Esophagus squamous epithelium (tissue), 4 donors: ENCODE measurements around the gene C17orf50.
A peak's percentile ranks its signal among the peaks of the same experiment; 100 is the strongest.

ENCODE experiments used
- CTCF ChIP-seq, 6 experiments: fragments of 450-650 bp in 4 of 6; fragments of 200-600 bp in 2 of 6; sonication (generic) in 2 of 6; IDR thresholded peaks; one replicate each; pipeline ENCODE4 v1.5.1; 2016 to 2019; ENCODE audit warnings: antibody characterized with exemption in 6 of 6, mild to moderate bottlenecking in 4 of 6, moderate library complexity in 4 of 6
- POLR2A ChIP-seq, 4 donors: fragments of 450-650 bp; IDR thresholded peaks; one replicate each; pipeline ENCODE4 v1.6.1; 2017; ENCODE audit warnings: antibody characterized with exemption in 4 of 4, mild to moderate bottlenecking in 4 of 4, moderate library complexity in 3 of 4

GRCh38 chr17:35774499-35774898 is 13.8 kb downstream of the C17orf50 start:
- peak in 1 of 6 experiments; percentile 7 for TF ChIP-seq CTCF (IDR thresholded peaks at IDR 0.05)
- TF ChIP-seq POLR2A (IDR thresholded peaks at IDR 0.05), result peak in 2 of 4 donors; percentile 43 to 48
